Fibroblast of lung (primary cell): ENCODE data around the gene CEACAM6.

Source experiments
- EZH2 ChIP-seq: IDR thresholded peaks from 2 replicates; pipeline ENCODE4 v1.5.1; 2012; ENCODE audit warnings: low read length, control low read depth, mild to moderate bottlenecking; ENCODE audit errors: missing control alignments
- TF ChIP-seq, protein P1 (sequence below), 2 donors: IDR thresholded peaks in 1 of 2; conservative IDR thresholded peaks in 1 of 2; 1 replicate in 1 of 2; 2 replicates in 1 of 2; pipeline ENCODE4 v1.5.1; 2011 to 2012; ENCODE audit warnings: low read length in 2 of 2, control low read depth in 1 of 2, inconsistent platforms in 1 of 2, low read depth in 1 of 2, mild to moderate bottlenecking in 1 of 2

DNA sequence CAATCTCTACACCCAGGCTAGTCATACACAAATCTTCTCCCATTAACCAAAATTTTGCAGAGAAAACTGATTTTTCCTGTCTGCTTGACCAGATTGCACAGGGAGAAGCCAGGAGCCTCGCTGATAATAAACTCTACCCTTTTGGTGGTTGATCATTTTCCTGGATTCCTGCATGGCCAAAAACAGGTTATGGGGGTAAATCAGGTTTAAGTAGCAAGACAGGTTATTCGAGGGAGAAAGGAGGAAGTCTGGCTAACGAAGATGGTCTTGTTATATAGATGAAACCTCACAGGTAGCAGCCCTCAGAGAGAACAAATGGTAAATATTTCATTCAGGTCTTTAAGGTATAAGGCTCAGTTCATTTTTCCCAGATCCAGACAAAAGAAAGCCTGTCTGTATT lies 16.0 kb upstream of the CEACAM6 start:
- TF ChIP-seq, protein P1, sequence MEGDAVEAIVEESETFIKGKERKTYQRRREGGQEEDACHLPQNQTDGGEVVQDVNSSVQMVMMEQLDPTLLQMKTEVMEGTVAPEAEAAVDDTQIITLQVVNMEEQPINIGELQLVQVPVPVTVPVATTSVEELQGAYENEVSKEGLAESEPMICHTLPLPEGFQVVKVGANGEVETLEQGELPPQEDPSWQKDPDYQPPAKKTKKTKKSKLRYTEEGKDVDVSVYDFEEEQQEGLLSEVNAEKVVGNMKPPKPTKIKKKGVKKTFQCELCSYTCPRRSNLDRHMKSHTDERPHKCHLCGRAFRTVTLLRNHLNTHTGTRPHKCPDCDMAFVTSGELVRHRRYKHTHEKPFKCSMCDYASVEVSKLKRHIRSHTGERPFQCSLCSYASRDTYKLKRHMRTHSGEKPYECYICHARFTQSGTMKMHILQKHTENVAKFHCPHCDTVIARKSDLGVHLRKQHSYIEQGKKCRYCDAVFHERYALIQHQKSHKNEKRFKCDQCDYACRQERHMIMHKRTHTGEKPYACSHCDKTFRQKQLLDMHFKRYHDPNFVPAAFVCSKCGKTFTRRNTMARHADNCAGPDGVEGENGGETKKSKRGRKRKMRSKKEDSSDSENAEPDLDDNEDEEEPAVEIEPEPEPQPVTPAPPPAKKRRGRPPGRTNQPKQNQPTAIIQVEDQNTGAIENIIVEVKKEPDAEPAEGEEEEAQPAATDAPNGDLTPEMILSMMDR (conservative IDR thresholded peaks at IDR 0.05 in 1 of 2, IDR thresholded peaks at IDR 0.05 in 1 of 2; ENCODE audit: low read depth in 1 of 2, low read length in 2 of 2): no peak
- no peak for TF ChIP-seq EZH2
